Psoas muscle (tissue), 8 donors: ENCODE results near the gene TEX29. TPM values are rescaled to one million over a fixed set of nuclear protein-coding genes. Genes with fewer than 3 reads are reported as not detected.

ENCODE experiments used
- ATAC-seq, 4 donors: fragments of 200-7000 bp; cut with Tn5 transposase; one replicate each; pipeline ENCODE4 v1.9.1; 2020; ENCODE audit warnings: moderate library complexity in 3 of 4, mild to moderate bottlenecking in 2 of 4
- DNase-seq, 2 donors: peaks; one replicate each; pipeline ENCODE4 v3.0.0-alpha.2; 2020
- H3K27ac ChIP-seq: fragments of 200-600 bp; one replicate; pipeline ENCODE4 v1.8.0; 2022
- H3K27me3 ChIP-seq, 3 donors: fragments of 200-600 bp in 1 of 3; one replicate each; pipeline versions ENCODE4 v1.6.1 to v1.8.0; 2013 to 2022; ENCODE audit warnings: low read length in 2 of 3, mild to moderate bottlenecking in 2 of 3, moderate library complexity in 1 of 3; ENCODE audit not compliant: insufficient read depth in 3 of 3
- H3K36me3 ChIP-seq, 2 donors: fragments of 200-600 bp in 1 of 2; one replicate each; pipeline versions ENCODE4 v1.6.1 to v1.8.0; 2013 to 2022; ENCODE audit warnings: low read depth in 1 of 2, mild to moderate bottlenecking in 1 of 2, moderate library complexity in 1 of 2; ENCODE audit not compliant: insufficient read depth in 1 of 2
- H3K4me1 ChIP-seq: fragments of 200-600 bp; one replicate; pipeline ENCODE4 v1.8.0; 2022
- H3K4me3 ChIP-seq: fragments of 200-600 bp; one replicate; pipeline ENCODE4 v1.8.0; 2022; ENCODE audit warnings: mild to moderate bottlenecking
- H3K9me3 ChIP-seq: fragments of 200-600 bp; one replicate; pipeline ENCODE4 v1.8.0; 2022
- WGBS, 3 donors: extraction: QIAGEN DNeasy Blood & Tissue Kit; methylation state at CpG; one replicate each; pipeline versions ENCODE4 v1.1.6 to v1.1.7; 2013; 5-methylcytosine and 5-hydroxymethylcytosine counted together
- intact Hi-C, 2 donors: fragments of 100-400 bp; cut with DNase I; formaldehyde crosslinking; loops; one replicate each; pipeline versions ENCODE4 v1.11.0 to v1.14.2; 2022
- polyA plus RNA-seq, 3 donors: library from polyadenylated mRNA; stranded (reverse); fragments of 200-250 nt; gene quantifications; one replicate each; pipeline ENCODE4 v1.2.3, GENCODE V29; 2013
- total RNA-seq, 4 donors: library from RNA; stranded (reverse); fragmentation: NEBNext Ultra II Directional in 2 of 4; extraction: Animal tissue kit (Norgen Biotek cat#: 25700) in 2 of 4; gene quantifications; one replicate each; pipeline versions ENCODE4 v1.2.1 to v1.2.4, GENCODE V29; 2021 to 2023
- TF ChIP-seq, protein P1 (sequence below): fragments of 200-600 bp; IDR thresholded peaks from one replicate; pipeline ENCODE4 v1.8.0; 2022; ENCODE audit warnings: antibody characterized with exemption
- donor health status: healthy with polysubstance abuse.
- donor health status: DM: no; HTN: no; CAD: no; lungs with moderate emphysema.
- donor health status: Bipolar disorder and iron deficiency.
- donor health status: healthy.
- donor health status: DM: yes; HTN: yes; CAD: no.
- donor health status: DM: no; HTN: no; CAD: no.
- donor health status: DM: no; HTN: no; CAD: no.
- donor health status: DM: yes; HTN: yes; CAD: no.

The TEX29 gene
- total and polyA plus RNA-seq, 7 donors = 0.14 to 1.2 (median 0.38) TPM; not detected in 2

DNA sequence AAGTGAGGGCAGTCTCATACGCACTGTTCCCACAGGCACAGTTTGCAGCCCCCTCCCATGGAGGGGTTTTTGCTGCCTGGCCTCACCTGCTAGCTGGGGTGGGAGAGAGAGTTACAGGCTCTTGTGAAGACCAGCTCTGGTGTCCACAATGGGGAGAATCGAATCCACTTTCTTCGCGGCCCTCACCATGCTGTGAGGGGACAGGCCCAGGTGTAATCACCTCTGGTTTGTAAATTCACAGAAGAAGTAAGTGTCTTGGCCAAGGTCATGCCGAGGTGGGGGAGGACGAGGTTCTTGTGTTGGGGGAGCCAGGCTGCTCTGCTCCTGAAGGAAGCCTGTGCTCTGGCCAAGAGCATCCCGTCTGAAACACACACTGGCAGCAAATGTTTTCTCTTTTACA, 39.5 kb downstream of the TEX29 start:
- Histone ChIP-seq H3K9me3 (no peaks in the 10 kb centered on the region), H3K36me3 (no peaks in the 10 kb centered on the region), H3K4me1 (no peaks in the 10 kb centered on the region), H3K27ac (no peak overlapping the region), H3K4me3 (no peak overlapping the region), H3K27me3 (peaks cover 0 to 16% (median 2%) of the 10 kb centered on the region in 3 donors)
- intact Hi-C loops = no loop called here
- TF ChIP-seq, protein P1, sequence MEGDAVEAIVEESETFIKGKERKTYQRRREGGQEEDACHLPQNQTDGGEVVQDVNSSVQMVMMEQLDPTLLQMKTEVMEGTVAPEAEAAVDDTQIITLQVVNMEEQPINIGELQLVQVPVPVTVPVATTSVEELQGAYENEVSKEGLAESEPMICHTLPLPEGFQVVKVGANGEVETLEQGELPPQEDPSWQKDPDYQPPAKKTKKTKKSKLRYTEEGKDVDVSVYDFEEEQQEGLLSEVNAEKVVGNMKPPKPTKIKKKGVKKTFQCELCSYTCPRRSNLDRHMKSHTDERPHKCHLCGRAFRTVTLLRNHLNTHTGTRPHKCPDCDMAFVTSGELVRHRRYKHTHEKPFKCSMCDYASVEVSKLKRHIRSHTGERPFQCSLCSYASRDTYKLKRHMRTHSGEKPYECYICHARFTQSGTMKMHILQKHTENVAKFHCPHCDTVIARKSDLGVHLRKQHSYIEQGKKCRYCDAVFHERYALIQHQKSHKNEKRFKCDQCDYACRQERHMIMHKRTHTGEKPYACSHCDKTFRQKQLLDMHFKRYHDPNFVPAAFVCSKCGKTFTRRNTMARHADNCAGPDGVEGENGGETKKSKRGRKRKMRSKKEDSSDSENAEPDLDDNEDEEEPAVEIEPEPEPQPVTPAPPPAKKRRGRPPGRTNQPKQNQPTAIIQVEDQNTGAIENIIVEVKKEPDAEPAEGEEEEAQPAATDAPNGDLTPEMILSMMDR = no peak
- WGBS, 3 donors = 69 to 78% (median 78%) methylated on average over 7 of the region's 7 CpGs
- DNase-seq (no peak), ATAC-seq (no peak)

DNA sequence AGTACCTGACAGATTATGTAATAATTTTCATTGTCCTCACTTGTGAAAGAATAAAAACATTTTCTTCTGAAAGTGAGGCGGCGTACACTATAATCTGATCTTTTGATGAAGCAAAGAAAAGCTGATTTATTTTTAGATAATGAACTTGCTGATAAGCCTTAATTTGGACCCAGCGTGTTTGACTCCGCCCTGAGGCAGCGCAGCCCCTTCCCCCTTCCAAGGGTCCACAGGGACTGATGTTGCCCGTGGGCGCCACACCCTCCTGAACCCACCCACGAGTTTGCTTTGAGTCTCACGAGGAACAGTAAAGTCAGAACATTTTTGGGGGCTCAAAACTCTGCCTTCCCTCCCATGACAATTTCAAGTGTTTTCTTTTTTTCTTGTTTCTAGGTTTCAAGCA, 40.0 kb downstream of the TEX29 start:
- no peaks in the 10 kb centered on the region for H3K9me3 ChIP-seq
- no peaks in the 10 kb centered on the region for H3K36me3 ChIP-seq
- no peak overlapping the region for H3K4me3 ChIP-seq
- ATAC-seq (no peak), DNase-seq (no peak)
- TF ChIP-seq, protein P1 = no peak
- intact Hi-C loops = no loop called here
- 79 to 85% (median 82%) methylated on average over 9 of the region's 9 CpGs for WGBS, 3 donors
- H3K27ac ChIP-seq = no peak overlapping the region
- peaks cover 0 to 16% (median 2%) of the 10 kb centered on the region in 3 donors for H3K27me3 ChIP-seq
- no peaks in the 10 kb centered on the region for H3K4me1 ChIP-seq

DNA sequence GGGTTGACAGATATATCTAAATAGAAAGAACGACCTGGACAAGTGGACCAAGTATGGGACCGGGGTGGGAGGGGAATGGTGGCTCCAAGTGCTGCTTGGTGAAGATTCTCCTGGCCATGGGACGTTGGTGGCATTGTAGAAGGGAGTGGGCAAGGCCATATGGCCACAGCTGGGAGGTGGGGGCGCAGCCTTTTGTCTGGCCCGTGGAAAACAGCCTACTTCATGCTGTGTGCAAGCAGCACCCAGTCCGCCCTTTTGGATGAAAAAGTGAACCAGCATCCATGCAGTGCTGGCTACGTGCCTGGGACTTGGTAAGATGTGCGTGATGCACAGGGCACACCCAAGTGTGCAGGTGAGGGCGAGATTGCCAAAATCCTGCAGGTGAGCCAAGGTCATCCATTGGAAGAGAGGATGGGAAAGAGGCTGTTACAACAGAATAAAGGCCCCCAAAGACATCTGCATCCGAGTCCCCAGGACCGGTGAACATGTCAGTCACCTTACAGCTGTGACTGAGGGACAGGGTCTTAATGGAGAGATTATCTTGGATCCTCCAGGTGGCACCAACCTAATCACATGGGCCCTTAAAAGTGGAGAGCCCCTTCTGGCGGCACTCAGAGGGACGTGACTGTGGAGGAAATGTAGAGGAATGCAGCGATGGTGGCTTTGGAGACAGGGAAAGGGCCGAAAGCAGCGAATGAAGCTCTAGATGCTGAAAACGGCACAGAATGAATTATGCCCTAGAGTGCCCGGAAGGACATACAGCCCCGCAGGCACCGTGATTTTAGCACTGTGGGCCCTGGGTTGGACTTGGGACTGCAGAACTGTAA, 40.8 kb downstream of the TEX29 start:
- intact Hi-C loops = no loop called here
- no peak overlapping the region for H3K27ac ChIP-seq
- no peak for ATAC-seq
- peaks cover 0 to 16% (median 2%) of the 10 kb centered on the region in 3 donors for H3K27me3 ChIP-seq
- H3K9me3 ChIP-seq = no peaks in the 10 kb centered on the region
- 76 to 78% (median 77%) methylated on average over 20 of the region's 20 CpGs for WGBS, 3 donors
- H3K4me3 ChIP-seq = no peak overlapping the region
- no peaks in the 10 kb centered on the region for H3K4me1 ChIP-seq
- H3K36me3 ChIP-seq = no peaks in the 10 kb centered on the region
- TF ChIP-seq, protein P1 = no peak
- DNase-seq = no peak

DNA sequence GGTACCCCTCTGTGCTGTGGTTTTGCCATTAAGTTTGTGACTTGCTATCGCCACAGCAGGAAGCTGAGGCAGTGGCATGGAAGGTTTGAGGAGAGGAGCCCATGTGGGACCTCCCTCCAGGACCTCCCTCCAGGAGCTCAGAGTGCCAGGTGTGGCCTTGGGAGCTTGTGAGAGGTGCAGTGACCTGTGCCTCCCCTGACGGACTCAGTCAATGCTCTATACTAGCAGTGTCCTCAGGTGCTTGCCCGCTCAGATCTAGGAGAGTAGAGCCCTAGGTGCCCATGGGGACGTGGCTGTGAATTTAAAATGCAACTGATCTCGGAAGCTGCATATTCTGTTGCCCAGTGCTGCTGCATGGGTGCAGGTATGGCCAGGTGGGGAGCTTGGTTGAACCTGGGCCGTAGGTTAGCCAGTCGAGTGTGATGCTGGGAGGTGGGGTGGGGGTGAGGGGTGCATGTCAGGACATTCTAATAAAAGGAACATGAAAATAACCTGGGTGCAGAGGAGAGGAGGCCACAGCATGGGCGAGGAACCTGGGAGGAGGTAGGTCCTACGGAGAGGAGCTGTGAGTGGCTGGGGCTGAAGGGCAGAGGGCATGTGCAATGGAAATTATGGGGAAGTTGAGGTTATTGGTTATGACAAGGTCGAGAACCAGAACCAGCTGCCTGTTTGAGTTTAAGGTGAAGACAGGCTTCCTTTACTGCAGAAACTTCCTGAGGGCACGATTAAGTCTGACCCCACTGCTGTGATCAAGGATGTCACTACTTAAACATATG, 41.6 kb downstream of the TEX29 start:
- no peak overlapping the region for H3K4me3 ChIP-seq
- TF ChIP-seq, protein P1 = no peak
- H3K27me3 ChIP-seq = peaks cover 0 to 16% (median 2%) of the 10 kb centered on the region in 3 donors
- H3K27ac ChIP-seq = no peak overlapping the region
- ATAC-seq (no peak), DNase-seq (no peak)
- intact Hi-C loops = no loop called here
- no peaks in the 10 kb centered on the region for H3K9me3 ChIP-seq
- 75 to 81% (median 77%) methylated on average over 11 of the region's 11 CpGs for WGBS, 3 donors
- H3K4me1 ChIP-seq = no peaks in the 10 kb centered on the region
- no peaks in the 10 kb centered on the region for H3K36me3 ChIP-seq
